Astrocyte of the spinal cord (primary cell): ENCODE data around the gene TMX3.
A peak's percentile ranks its signal among the peaks of the same experiment; 100 is the strongest.

Source experiments
- DNase-seq: peaks from one replicate; pipeline ENCODE4 v3.0.0; 2011; ENCODE audit warnings: low read depth, low spot score
- H3K4me3 ChIP-seq: 2 replicates; pipeline ENCODE4 v1.5.1; 2011; ENCODE audit warnings: low read depth, mild to moderate bottlenecking, low read length, moderate library complexity
- in situ Hi-C: cut with HindIII; loops from 2 replicates; pipeline ENCODE4 v1.10.0; 2017; ENCODE audit warnings: low sequenced_read_pairs
- TF ChIP-seq, protein P1 (sequence below): IDR thresholded peaks from 2 replicates; pipeline ENCODE4 v1.5.1; 2012; ENCODE audit warnings: low read depth, mild to moderate bottlenecking, low read length, inconsistent platforms

Gene TMX3

DNA sequence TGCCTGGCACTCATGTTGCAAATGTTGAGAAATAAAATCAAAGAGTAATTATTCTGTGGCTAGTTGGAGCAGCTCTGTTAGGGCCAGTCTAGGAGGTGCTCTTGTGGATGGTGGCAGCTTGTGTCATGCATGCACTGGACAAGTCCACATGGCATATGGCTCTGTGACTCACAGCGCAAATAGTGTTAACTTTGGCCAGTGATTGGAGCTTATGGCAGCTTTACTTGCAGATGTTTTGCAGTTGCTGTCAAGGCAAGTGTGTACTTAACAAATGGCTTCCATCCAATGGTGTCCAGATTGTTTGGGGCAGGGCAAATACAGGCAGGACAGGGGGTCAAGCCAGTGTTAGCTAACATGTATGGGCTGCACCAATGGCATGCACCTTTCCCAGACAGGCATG lies 26.1 kb upstream of the TMX3 start:
- TF ChIP-seq, protein P1, sequence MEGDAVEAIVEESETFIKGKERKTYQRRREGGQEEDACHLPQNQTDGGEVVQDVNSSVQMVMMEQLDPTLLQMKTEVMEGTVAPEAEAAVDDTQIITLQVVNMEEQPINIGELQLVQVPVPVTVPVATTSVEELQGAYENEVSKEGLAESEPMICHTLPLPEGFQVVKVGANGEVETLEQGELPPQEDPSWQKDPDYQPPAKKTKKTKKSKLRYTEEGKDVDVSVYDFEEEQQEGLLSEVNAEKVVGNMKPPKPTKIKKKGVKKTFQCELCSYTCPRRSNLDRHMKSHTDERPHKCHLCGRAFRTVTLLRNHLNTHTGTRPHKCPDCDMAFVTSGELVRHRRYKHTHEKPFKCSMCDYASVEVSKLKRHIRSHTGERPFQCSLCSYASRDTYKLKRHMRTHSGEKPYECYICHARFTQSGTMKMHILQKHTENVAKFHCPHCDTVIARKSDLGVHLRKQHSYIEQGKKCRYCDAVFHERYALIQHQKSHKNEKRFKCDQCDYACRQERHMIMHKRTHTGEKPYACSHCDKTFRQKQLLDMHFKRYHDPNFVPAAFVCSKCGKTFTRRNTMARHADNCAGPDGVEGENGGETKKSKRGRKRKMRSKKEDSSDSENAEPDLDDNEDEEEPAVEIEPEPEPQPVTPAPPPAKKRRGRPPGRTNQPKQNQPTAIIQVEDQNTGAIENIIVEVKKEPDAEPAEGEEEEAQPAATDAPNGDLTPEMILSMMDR: no peak
- DNase-seq: no peak
- H3K4me3 ChIP-seq: no peak overlapping the region
- in situ Hi-C loops: no loop called here

DNA sequence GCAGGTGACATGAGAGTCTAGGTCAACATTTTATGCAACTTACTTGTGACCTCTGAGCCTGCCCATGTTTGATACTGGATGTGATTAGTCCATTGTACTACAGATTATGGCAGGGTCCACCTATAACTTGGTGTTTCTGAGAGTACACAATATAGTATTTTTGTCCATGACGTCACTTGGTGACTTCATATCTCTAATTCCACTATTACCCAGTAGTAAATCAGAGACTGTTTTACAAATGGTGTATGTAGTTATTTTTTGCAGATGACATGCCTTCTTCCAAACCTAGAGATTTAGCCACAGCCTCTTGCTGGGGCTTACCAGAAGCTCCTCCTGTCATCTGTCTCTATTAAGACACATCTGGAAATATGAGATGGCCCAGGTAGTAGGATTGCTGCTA lies 24.6 kb upstream of the TMX3 start:
- in situ Hi-C loops: no loop called here
- H3K4me3 ChIP-seq: no peak overlapping the region
- no peak for DNase-seq
- TF ChIP-seq, protein P1: no peak

DNA sequence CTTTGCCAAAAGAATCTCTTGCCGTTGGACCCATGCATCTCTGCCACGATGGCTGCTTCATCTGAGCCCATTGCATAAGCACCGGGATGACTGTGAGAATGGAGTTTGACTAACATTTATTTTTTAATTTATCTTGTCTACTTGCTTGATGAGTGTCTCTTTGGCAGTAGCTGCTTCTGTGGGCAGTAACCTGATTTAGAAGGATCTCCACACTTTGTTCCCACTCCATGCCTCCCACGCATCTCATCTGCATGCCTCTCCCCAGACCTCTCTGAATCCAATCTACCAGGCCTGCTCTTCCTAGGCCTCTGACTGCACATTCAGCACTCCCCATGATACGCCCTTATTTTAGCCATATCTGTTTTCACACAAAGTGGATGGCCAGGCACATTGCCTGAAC lies 23.7 kb upstream of the TMX3 start:
- TF ChIP-seq, protein P1: no peak
- DNase-seq: no peak
- in situ Hi-C loops: no loop called here
- H3K4me3 ChIP-seq: no peak overlapping the region

DNA sequence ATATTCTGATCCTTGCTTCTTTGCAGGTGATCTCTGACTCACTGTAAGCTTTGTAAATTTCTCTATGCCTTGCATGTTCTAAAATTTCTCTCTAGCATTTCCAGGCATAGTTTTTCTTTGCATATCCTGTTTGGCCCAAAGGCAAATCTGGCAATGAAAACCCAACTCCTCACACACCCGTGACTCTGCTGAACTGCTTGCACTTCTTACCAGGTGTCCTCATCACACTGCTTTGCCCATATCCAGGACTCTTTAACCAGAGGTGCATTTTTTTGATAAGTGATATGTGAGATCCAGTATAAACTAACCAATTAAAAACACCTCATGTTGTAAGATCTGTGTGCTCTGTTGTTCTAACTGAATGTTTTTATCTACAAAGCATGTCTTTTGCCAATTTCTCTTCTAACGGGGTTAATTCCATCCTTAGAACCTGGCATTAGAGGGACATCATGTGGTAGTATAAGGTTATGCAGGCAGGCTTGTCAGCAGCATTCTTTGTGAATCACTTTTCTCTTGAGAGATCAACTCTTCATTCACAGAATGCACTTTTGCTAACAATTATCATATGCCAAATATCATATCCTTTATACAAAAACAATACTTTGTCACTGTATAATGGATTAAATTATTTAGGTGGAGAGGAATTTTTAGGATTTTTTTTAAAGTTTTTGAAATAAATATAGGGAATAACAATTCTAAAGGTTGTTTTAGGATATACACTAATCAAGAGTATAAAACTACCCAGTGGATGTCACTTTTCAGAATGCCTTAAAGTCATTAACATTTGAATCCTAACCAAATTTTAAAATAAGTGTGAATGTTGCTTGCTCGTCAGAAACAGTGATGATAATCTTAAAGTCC lies 20.8 kb upstream of the TMX3 start:
- in situ Hi-C loops: no loop called here
- TF ChIP-seq, protein P1: peak; percentile 88
- DNase-seq: peak; percentile 67
- no peak overlapping the region for H3K4me3 ChIP-seq

DNA sequence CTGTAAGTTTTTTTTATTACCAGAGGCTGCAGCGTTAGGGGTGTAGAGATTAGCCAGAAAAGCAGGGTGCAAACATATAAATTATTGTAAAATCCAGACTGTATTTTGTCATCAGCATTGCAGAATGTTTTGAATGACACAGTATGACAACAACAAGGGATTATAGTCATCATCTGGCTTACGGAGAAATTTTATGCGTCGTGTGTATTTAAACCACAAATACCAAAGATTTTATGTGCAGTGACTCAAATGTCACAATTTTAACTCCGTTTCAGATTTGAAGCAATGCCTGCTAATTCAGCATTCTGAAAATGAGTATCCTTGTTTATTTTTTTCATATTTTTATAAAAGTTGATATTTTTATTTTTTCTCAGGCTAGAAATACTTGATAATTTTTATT lies 19.4 kb upstream of the TMX3 start:
- in situ Hi-C loops: no loop called here
- DNase-seq: peak; percentile 16
- TF ChIP-seq, protein P1: no peak
- H3K4me3 ChIP-seq: no peak overlapping the region

DNA sequence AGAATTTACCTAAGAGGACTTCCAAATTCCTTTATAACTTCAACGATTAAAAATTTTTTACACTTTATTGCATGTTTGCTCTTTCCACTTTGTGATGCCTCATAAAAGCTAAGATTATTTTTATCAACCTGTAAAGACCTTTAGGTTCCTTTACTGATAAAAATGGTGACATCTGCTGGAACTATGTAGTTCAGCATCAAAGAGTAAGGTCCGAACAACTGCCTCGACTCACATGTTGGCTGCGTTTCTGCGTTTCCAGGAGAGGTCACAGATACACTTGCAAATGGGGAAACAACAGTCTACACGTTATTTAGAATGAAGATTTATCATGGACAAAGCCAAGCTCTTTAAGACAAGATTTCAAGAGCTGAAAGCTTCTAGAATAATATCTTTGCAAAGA lies 18.8 kb upstream of the TMX3 start:
- in situ Hi-C loops: no loop called here
- TF ChIP-seq, protein P1: peak; percentile 12

More for the DNA sequence above, 18.8 kb upstream of the TMX3 start:
- DNase-seq: peak; percentile 24
- no peak overlapping the region for H3K4me3 ChIP-seq
